Measurements from ENCODE around the gene PLD4.

Gene PLD4

GRCh38 chr14:104965561-104966231 is 41.0 kb downstream of the PLD4 start:
- H3K4me3 ChIP-seq (replicated peaks; ENCODE audit: insufficient read depth, low read length) = no peak overlapping the region
- peaks cover 43% of the 10 kb centered on the region for H3K27me3 ChIP-seq (ENCODE audit: insufficient read depth, poor library complexity, severe bottlenecking)
- DNase-seq (ENCODE audit: low read depth in 1 of 2, low spot score in 1 of 2) = no peak
- no peak for TF ChIP-seq SPI1 (IDR thresholded peaks at IDR 0.05; ENCODE audit: borderline replicate concordance, low read depth)
- H3K27ac ChIP-seq (replicated peaks) = no peak overlapping the region

- H3K4me3 ChIP-seq (replicated peaks; ENCODE audit: insufficient read depth, low read length) = no peak overlapping the region
- TF ChIP-seq SPI1 (IDR thresholded peaks at IDR 0.05; ENCODE audit: borderline replicate concordance, low read depth) = no peak
- no peak for TF ChIP-seq CTCF (IDR thresholded peaks at IDR 0.05; ENCODE audit: insufficient read depth, low read length)
- TF ChIP-seq GABPA (IDR thresholded peaks at IDR 0.05; ENCODE audit: low read depth) = no peak
- TF ChIP-seq REST (IDR thresholded peaks at IDR 0.05; ENCODE audit: insufficient replicate concordance, low read depth) = no peak
- TF ChIP-seq POLR2AphosphoS5 (IDR thresholded peaks at IDR 0.05; ENCODE audit: low read depth) = no peak
- peaks cover 43% of the 10 kb centered on the region for H3K27me3 ChIP-seq (ENCODE audit: insufficient read depth, poor library complexity, severe bottlenecking)
- no peak overlapping the region for H3K27ac ChIP-seq (replicated peaks)
- DNase-seq (ENCODE audit: low read depth in 1 of 2, low spot score in 1 of 2) = no peak
Observed at GRCh38 chr14:104966261-104966865, 41.7 kb downstream of the PLD4 start.

- TF ChIP-seq CTCF (IDR thresholded peaks at IDR 0.05; ENCODE audit: insufficient read depth, low read length) (no peak), SPI1 (IDR thresholded peaks at IDR 0.05; ENCODE audit: borderline replicate concordance, low read depth) (no peak), POLR2AphosphoS5 (IDR thresholded peaks at IDR 0.05; ENCODE audit: low read depth) (no peak), GABPA (IDR thresholded peaks at IDR 0.05; ENCODE audit: low read depth) (no peak)
- DNase-seq (ENCODE audit: low read depth in 1 of 2, low spot score in 1 of 2) = no peak
- H3K4me3 ChIP-seq (replicated peaks; ENCODE audit: insufficient read depth, low read length) = no peak overlapping the region
- H3K27ac ChIP-seq (replicated peaks) = no peak overlapping the region
- peaks cover 43% of the 10 kb centered on the region for H3K27me3 ChIP-seq (ENCODE audit: insufficient read depth, poor library complexity, severe bottlenecking)
Observed at GRCh38 chr14:104966981-104967385, 42.3 kb downstream of the PLD4 start.

GRCh38 chr14:104967386-104968152 is 42.9 kb downstream of the PLD4 start:
- no peak for TF ChIP-seq GABPA (IDR thresholded peaks at IDR 0.05; ENCODE audit: low read depth)
- no peak for TF ChIP-seq SPI1 (IDR thresholded peaks at IDR 0.05; ENCODE audit: borderline replicate concordance, low read depth)
- no peak for TF ChIP-seq REST (IDR thresholded peaks at IDR 0.05; ENCODE audit: insufficient replicate concordance, low read depth)
- TF ChIP-seq CTCF (IDR thresholded peaks at IDR 0.05; ENCODE audit: insufficient read depth, low read length) = no peak
- no peak for TF ChIP-seq POLR2AphosphoS5 (IDR thresholded peaks at IDR 0.05; ENCODE audit: low read depth)
- DNase-seq (ENCODE audit: low read depth in 1 of 2, low spot score in 1 of 2) = no peak
- peaks cover 40% of the 10 kb centered on the region for H3K27me3 ChIP-seq (ENCODE audit: insufficient read depth, poor library complexity, severe bottlenecking)
- H3K27ac ChIP-seq (replicated peaks) = no peak overlapping the region
- H3K4me3 ChIP-seq (replicated peaks; ENCODE audit: insufficient read depth, low read length) = no peak overlapping the region
